Urinary bladder (tissue), 4 donors: ENCODE measurements around the gene ZBTB40. TPM values are rescaled to one million over a fixed set of nuclear protein-coding genes. Genes with fewer than 3 reads are reported as not detected.

Source experiments
- DNase-seq: peaks from one replicate; pipeline ENCODE4 v3.0.0-alpha.2; 2015; ENCODE audit errors: extremely low spot score
- H3K27ac ChIP-seq: one replicate; pipeline ENCODE4 v1.5.1; 2013; ENCODE audit warnings: low read depth, mild to moderate bottlenecking, moderate library complexity
- H3K36me3 ChIP-seq: one replicate; pipeline ENCODE4 v1.6.1; 2013; ENCODE audit warnings: mild to moderate bottlenecking, moderate library complexity; ENCODE audit not compliant: insufficient read depth
- H3K4me1 ChIP-seq: one replicate; pipeline ENCODE4 v1.6.1; 2013; ENCODE audit warnings: mild to moderate bottlenecking, moderate library complexity; ENCODE audit not compliant: insufficient read depth
- H3K4me3 ChIP-seq: one replicate; pipeline ENCODE4 v1.5.1; 2013; ENCODE audit warnings: low read depth, low read length
- WGBS: extraction: QIAGEN DNeasy Blood & Tissue Kit; methylation state at CpG from one replicate; pipeline ENCODE4 v1.1.7; 2013; 5-methylcytosine and 5-hydroxymethylcytosine counted together
- polyA plus RNA-seq: library from polyadenylated mRNA; stranded (reverse); fragments of 200-250 nt; gene quantifications from one replicate; pipeline ENCODE4 v1.2.3, GENCODE V29; 2013
- total RNA-seq: library from RNA; depleted of rRNA; stranded (reverse); fragments of >200 nt; gene quantifications from one replicate; pipeline ENCODE4 v1.2.3, GENCODE V29; 2014
- donor health status: healthy with polysubstance abuse.
- donor health status: healthy.

Gene ZBTB40
- total RNA-seq (11.6 TPM), polyA plus RNA-seq (9.8 TPM)

- under 1% methylated on average over 68 of the region's 68 CpGs for WGBS
- peak within 1 kb of the TSS; percentile 76 for H3K4me3 ChIP-seq
- peak; percentile 94 for DNase-seq
- peak within 1 kb of the TSS; percentile 90 for H3K27ac ChIP-seq
- no peaks in the 10 kb centered on the region for H3K36me3 ChIP-seq
- no peaks in the 10 kb centered on the region for H3K4me1 ChIP-seq
Observed at GRCh38 chr1:22451702-22452480, at the start of gene ZBTB40. Gene ZBTB40 (plus strand): TSS chr1:22451851. CDS start chr1:22489949, 38,098 bp downstream.

- no peak for DNase-seq
- no peak overlapping the region for H3K27ac ChIP-seq
- H3K36me3 ChIP-seq, result no peaks in the 10 kb centered on the region
- 78% methylated on average over 12 of the region's 12 CpGs for WGBS
- no peak overlapping the region for H3K4me3 ChIP-seq
- H3K4me1 ChIP-seq, result no peaks in the 10 kb centered on the region
Observed at GRCh38 chr1:22402356-22403053, 49.1 kb upstream of the ZBTB40 start.

- WGBS, result 79% methylated on average over 5 of the region's 5 CpGs
- Histone ChIP-seq H3K4me1 (no peaks in the 10 kb centered on the region), H3K27ac (no peak overlapping the region), H3K4me3 (no peak overlapping the region), H3K36me3 (no peaks in the 10 kb centered on the region)
- no peak for DNase-seq
Observed at GRCh38 chr1:22404486-22404885, 47.2 kb upstream of the ZBTB40 start.

- Histone ChIP-seq H3K4me1 (no peaks in the 10 kb centered on the region), H3K4me3 (no peak overlapping the region), H3K27ac (no peak overlapping the region), H3K36me3 (no peaks in the 10 kb centered on the region)
- no peak for DNase-seq
- 79% methylated on average over 13 of the region's 13 CpGs for WGBS
Observed at GRCh38 chr1:22406722-22407495, 44.7 kb upstream of the ZBTB40 start.

- WGBS, result 49% methylated on average over 3 of the region's 3 CpGs
- no peaks in the 10 kb centered on the region for H3K36me3 ChIP-seq
- H3K4me1 ChIP-seq, result no peaks in the 10 kb centered on the region
- DNase-seq, result no peak
- no peak overlapping the region for H3K27ac ChIP-seq
- no peak overlapping the region for H3K4me3 ChIP-seq
Observed at GRCh38 chr1:22408230-22408629, 43.4 kb upstream of the ZBTB40 start.

GRCh38 chr1:22410401-22410800 lies 41.2 kb upstream of the ZBTB40 start:
- Histone ChIP-seq H3K36me3 (no peaks in the 10 kb centered on the region), H3K4me1 (no peaks in the 10 kb centered on the region), H3K27ac (no peak overlapping the region), H3K4me3 (no peak overlapping the region)
- no peak for DNase-seq
- 93% methylated on average over 3 of the region's 3 CpGs for WGBS

- no peak for DNase-seq
- 84% methylated on average over 10 of the region's 10 CpGs for WGBS
Observed at GRCh38 chr1:22410928-22411495, 40.6 kb upstream of the ZBTB40 start.

GRCh38 chr1:22411589-22411988 lies 40.1 kb upstream of the ZBTB40 start:
- Histone ChIP-seq H3K36me3 (no peaks in the 10 kb centered on the region), H3K4me3 (no peak overlapping the region), H3K27ac (no peak overlapping the region), H3K4me1 (no peaks in the 10 kb centered on the region)
- DNase-seq, result no peak
- 95% methylated on average over 1 of the region's 1 CpG for WGBS

More at GRCh38 chr1:22410928-22411495, 40.6 kb upstream of the ZBTB40 start:
- no peaks in the 10 kb centered on the region for H3K36me3 ChIP-seq
- no peaks in the 10 kb centered on the region for H3K4me1 ChIP-seq
- no peak overlapping the region for H3K27ac ChIP-seq
- no peak overlapping the region for H3K4me3 ChIP-seq

GRCh38 chr1:22412932-22413727 lies 38.5 kb upstream of the ZBTB40 start:
- Histone ChIP-seq H3K36me3 (no peaks in the 10 kb centered on the region), H3K27ac (no peak overlapping the region), H3K4me3 (no peak overlapping the region), H3K4me1 (no peaks in the 10 kb centered on the region)
- DNase-seq, result no peak
- WGBS, result 66% methylated on average over 8 of the region's 8 CpGs

- peak overlapping the region; percentile 42 for H3K27ac ChIP-seq
- WGBS, result 44% methylated on average over 1 of the region's 1 CpG
Observed at GRCh38 chr1:22413799-22414198, 37.9 kb upstream of the ZBTB40 start.

GRCh38 chr1:22414244-22414751 lies 37.4 kb upstream of the ZBTB40 start:
- Histone ChIP-seq H3K36me3 (no peaks in the 10 kb centered on the region), H3K4me1 (no peaks in the 10 kb centered on the region), H3K4me3 (no peak overlapping the region), H3K27ac (peak overlapping the region; percentile 42)
- WGBS, result 72% methylated on average over 11 of the region's 11 CpGs
- DNase-seq, result no peak

More at GRCh38 chr1:22413799-22414198, 37.9 kb upstream of the ZBTB40 start:
- Histone ChIP-seq H3K4me3 (no peak overlapping the region), H3K4me1 (no peaks in the 10 kb centered on the region), H3K36me3 (no peaks in the 10 kb centered on the region)
- no peak for DNase-seq

- Histone ChIP-seq H3K27ac (no peak overlapping the region), H3K4me1 (no peaks in the 10 kb centered on the region), H3K4me3 (no peak overlapping the region), H3K36me3 (no peaks in the 10 kb centered on the region)
- WGBS, result 86% methylated on average over 7 of the region's 7 CpGs
- no peak for DNase-seq
Observed at GRCh38 chr1:22415489-22415888, 36.2 kb upstream of the ZBTB40 start.
